AG10803 (cell line): Measurements from ENCODE around the gene UQCRC1.

Experiments
- DNase-seq: peaks from one replicate; pipeline ENCODE4 v3.0.0; 2010; ENCODE audit warnings: low read depth
- H3K4me3 ChIP-seq: 2 replicates; pipeline ENCODE4 v1.5.1; 2011; ENCODE audit warnings: mild to moderate bottlenecking, low read length, control low read depth
- CTCF ChIP-seq: conservative IDR thresholded peaks from 2 replicates; pipeline ENCODE4 v1.5.1; 2011; ENCODE audit warnings: mild to moderate bottlenecking, low read length, control low read depth, inconsistent platforms

The UQCRC1 gene

GRCh38 chr3:48599077-48599501 lies 10.4 kb downstream of the UQCRC1 start:
- no peak for DNase-seq
- peak overlapping the region; percentile 26 for H3K4me3 ChIP-seq
- TF ChIP-seq CTCF: no peak

GRCh38 chr3:48598323-48599076 lies 10.9 kb downstream of the UQCRC1 start:
- no peak for TF ChIP-seq CTCF
- DNase-seq: peak; percentile 94
- H3K4me3 ChIP-seq: peak overlapping the region; percentile 31

- TF ChIP-seq CTCF: no peak
- H3K4me3 ChIP-seq: no peak overlapping the region
- DNase-seq: no peak
These were observed 12.0 kb downstream of the UQCRC1 start for GRCh38 chr3:48597408-48597800.

GRCh38 chr3:48596676-48597407 lies 12.6 kb downstream of the UQCRC1 start:
- no peak overlapping the region for H3K4me3 ChIP-seq
- TF ChIP-seq CTCF: no peak
- DNase-seq: no peak

- no peak overlapping the region for H3K4me3 ChIP-seq
- DNase-seq: no peak
- TF ChIP-seq CTCF: no peak
These were observed 13.3 kb downstream of the UQCRC1 start for GRCh38 chr3:48596157-48596556.

GRCh38 chr3:48595526-48596121 lies 13.8 kb downstream of the UQCRC1 start:
- H3K4me3 ChIP-seq: peak overlapping the region; percentile 64
- DNase-seq: peak; percentile 84

More at GRCh38 chr3:48595526-48596121, 13.8 kb downstream of the UQCRC1 start:
- TF ChIP-seq CTCF: no peak
